HG02759 (cell line): ENCODE results near the gene TMEM161B.
"Not testable (repeated sequence)": the region's sequence is repeated elsewhere in the genome, so short reads cannot be mapped to it uniquely, and the experiment has no call there.

ENCODE experiments used
- ATAC-seq: cut with Tn5 transposase; IDR thresholded peaks from one replicate; pipeline ENCODE4 v1.9.1; 2021; ENCODE audit warnings: mild to moderate bottlenecking, moderate library complexity; ENCODE audit not compliant: unreplicated experiment

Gene TMEM161B

DNA sequence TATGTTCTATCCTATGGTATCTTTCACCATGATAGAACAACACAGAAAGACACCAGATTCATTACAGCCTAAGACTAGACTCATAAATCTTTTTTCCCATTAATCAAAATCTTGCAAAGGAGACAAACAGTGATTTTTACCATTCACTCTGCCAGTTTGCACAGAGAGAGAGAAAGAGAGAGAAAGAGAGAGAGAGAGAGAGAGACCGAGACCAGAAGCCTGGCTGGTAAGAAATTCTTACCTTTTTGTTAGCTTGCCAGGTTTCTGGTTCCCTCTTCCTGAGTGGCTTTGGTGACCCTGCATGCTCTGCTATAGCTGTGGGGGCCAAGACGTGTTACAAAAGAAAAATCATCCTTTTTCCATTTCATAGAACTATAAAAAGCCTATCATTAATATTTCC, 18.6 kb downstream of the TMEM161B start:
- ATAC-seq, result no peak

DNA sequence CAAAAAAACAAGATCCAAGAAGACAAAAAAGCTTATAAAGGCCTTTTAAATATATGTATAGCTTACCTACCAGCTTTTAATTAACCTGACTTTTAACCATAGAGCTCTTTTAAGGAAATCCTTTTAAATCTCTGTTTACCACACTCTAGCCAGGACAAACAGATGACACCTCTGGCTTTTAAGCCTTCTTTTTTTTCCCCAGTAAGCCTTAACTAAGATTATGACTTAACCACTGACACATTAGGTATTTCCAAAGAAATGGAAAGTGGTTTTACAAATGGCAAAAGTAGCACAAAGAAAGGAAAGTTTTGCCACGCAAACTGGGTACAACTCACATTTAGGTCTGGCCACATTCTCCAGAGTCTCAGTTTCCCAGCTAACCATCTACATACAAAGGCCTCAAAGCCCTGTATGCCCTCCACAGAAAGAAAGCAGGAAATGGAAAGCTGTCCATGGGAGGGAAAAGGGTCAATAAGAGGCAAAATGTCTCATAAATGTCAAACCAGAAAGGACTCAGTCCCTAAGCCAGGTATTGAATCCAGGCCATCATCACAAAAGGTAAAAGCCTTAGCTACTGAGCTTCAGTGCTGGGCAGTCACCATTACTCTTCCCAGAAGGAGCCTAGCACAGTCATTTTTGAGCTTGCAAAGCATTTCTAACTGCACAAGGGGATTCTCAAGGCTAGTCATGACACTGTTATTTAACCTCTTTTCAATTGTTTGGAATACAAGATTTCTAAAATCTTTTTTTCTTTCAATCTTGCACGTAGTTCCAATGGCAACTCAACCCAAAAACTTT, 19.7 kb downstream of the TMEM161B start:
- no peak for ATAC-seq

GRCh38 chr5:88248094-88248493, 20.6 kb downstream of the TMEM161B start:
- no peak for ATAC-seq

DNA sequence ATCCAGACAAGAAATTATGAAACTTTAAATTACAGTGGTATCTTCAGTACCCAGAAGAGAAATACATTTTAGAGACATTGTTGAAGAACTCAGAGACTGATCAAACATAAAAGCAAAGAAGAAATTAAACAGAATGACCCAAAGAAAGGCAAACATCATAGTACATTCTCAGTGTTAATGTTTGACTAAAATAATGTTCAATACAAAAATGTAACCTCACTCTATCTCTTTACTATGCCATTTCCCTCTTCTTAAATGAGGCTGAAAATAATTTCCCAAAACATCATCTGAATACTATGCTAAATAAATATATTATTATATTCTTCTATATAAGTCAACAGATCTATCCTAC, 22.8 kb downstream of the TMEM161B start:
- ATAC-seq, result no peak

DNA sequence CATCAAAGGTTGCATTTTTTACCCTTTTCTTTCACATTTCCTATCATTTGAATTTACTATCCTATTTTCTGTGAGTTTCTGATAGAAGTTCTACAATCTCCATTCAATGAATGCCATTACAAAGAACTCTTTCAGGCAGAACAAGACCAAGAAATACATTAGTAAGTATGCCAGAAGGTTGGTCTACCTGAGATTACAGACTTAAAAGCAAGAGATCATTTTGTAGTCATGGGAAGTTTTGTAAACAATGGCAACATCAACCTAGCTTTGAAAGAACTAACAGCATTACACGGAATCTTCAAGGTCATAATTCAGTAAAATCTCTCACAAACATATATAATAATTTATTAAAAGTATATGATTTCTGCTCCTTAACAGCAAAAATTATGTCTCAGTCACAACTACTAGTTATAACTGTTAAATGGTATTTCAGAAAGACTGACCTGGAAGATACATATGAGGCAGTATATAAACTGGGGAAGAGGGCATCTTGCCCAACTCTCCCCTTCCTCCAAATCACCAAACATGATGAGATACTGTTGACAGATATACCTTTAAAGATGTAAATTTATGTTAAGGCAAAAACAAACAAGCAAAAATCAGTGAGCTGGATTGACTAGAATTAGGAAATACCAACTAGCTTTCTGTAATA, 23.3 kb downstream of the TMEM161B start:
- no peak for ATAC-seq

DNA sequence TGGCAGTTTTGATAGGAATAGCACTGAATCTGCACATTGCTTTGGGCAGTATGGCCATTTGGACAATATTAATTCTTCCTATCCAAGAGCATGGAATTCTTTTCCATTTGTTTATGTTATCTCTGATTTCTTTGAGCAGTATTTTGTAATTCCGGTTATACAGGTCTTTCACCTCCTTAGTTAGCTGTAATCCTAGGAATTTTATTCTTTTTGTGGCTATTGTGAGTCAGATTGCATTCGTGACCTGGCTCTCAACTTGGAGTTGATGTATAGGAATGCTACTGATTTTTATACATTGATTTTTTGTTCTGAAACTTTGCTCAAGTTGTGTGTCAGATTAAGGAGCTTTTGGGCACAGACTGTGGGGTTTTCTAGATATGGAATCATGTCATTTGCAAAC, 24.0 kb downstream of the TMEM161B start:
- ATAC-seq, result no peak

DNA sequence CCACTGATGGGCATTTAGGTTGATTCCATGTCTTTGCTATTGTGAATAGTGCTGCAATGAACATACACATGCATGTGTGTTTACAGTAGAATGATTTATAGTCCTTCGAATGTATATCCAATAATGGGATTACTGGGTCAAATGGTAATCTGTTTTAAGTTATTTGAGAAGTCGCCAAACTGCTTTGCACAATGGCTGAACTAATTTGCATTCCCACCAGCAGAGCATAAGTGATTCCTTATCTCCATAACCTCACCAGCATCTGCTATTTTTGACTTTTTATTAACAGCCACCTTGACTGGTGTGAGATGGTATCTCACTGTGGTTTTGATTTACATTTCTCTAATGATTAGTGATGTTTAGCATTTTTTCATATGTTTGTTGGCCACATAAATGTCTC, 25.2 kb downstream of the TMEM161B start:
- ATAC-seq, result not testable (repeated sequence)

- no peak for ATAC-seq
Measured at GRCh38 chr5:88238732-88239131, 29.9 kb downstream of the TMEM161B start.

DNA sequence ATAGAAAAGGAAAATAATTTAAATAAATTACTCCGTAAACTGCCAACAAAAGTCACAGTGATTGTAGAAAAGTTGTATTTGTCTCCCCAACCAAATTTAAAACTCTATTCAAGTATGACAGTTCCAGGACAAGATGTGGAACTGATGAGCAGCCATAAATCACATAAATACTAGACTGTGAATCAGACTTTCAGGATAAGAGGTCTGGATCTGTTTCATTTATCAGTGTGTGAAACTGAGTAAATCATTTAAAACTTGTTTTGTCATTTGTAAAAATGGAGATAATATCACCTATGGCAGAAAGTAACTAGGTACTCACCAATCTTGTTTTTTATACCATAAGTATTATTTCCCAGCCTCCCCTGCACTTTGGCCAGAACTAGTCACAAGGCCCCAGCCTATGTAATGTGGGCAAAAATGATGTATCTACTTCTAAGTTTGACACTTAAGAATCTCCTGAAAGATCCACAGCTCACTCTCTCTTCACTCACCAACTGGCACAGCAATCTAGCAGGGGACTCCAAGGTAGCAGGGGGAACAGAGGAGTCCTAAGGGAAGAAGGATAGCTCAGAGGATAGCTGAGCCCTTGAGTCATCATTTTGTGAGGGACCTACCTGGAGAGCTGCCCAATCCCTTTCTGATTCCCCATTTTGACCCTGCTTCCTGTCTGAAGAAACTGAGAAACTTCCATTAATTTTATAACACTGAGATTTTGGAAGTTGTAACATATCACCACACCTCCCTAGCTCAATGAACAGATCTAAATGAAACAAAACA, 31.6 kb downstream of the TMEM161B start:
- ATAC-seq, result no peak

DNA sequence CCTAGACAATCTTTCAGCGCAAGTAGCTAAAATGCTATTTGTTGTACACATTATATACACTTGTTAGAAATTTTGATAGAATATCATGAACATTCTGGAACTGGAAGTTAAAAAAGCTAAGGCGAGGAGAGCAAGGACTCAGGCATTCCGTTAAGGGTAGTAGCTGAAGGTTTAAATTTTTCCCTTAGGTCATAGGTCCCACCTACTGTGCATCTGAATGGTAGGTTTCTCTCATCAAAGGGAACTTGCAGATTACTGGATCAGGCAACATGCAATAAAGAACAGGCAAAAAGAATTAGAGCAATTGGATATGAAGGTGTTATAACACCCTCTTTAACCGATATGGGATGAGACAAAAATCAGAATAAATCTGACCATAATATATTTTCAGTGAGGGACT, 32.8 kb downstream of the TMEM161B start:
- no peak for ATAC-seq

DNA sequence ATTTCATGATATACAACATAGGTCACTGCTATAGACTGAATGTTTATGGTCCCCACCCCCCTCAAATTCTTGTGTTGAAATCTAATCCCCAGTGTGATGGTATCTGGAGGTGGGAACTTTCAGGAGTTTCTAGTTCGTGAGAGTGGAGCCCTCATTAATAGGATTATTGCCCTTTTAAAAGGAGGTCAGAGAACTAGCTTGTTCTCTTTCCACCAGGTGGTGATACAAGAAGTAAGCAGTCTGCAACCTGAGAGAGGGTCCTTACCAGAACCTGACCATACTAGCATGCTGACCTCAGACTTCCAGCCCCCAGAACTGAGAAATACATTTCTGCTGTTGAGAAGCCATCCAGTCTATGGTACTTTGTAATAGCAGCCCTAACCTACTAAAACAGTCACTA, 33.3 kb downstream of the TMEM161B start:
- ATAC-seq, result no peak

DNA sequence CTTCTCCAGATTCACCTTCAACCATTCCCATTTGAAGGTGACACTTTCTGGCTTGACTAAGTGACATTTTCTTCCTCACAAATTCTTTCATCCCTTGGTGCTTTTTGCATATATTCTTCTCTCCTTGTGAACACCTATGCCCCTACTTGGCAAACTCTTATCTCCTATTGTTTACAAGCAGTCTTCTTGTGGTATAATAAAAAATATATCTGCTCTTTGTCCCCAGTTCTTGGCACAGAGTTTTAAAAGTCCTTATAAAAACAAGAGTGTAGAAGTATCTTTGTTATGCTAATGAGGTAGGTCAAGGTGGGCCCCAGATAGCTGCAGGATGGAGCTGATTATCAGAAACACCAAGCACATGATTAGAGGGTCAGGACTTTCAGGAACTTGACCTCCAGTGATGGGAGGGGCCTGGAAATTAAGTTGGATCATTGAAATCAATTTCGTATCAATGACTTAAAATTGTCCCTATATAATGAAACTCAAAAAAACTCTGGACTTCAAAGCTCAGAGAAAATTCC, 38.0 kb downstream of the TMEM161B start:
- no peak for ATAC-seq

GRCh38 chr5:88226881-88227450, 41.7 kb downstream of the TMEM161B start:
- peak; percentile 80 for ATAC-seq

- no peak for ATAC-seq
Measured at GRCh38 chr5:88214655-88215054, 54.0 kb downstream of the TMEM161B start.

GRCh38 chr5:88207575-88207974, 61.1 kb downstream of the TMEM161B start:
- no peak for ATAC-seq

DNA sequence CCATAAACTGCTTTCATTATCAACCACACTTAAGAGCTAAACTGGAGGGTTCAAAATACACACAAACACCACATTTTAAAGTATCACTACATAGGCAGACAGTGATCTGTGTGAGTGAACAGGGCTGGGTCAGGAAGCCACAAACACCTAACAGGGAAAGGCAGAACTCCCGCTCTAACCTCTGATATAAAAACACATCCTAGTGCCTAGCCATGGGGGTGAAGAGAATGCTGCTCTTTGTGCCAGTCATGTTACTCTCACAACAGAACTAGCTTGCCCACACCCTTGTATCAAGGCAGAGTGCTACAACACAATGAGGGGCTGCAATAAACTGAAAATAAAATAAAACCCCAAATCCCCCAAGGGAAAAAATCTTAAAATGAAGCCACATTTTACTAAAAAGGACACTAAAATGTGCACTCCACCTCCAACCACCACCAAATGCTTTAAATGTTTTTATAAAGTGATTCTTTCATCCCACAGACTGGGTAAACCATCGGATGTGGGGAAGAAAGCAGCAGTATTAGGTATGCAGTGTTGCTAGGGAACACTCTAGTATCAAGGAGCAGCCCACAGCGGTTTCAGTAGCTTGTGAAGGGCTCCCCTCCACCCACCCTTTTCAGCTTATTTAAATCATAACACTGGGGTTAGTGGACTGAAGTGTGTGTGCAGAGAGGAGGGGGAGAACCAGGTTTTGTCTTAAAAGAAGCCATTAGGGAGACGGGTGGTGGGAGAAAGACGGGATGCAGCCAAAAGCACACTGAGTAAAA, 64.5 kb downstream of the TMEM161B start:
- ATAC-seq, result peak; percentile 79

GRCh38 chr5:88195636-88196035, 73.0 kb downstream of the TMEM161B start:
- ATAC-seq, result no peak

DNA sequence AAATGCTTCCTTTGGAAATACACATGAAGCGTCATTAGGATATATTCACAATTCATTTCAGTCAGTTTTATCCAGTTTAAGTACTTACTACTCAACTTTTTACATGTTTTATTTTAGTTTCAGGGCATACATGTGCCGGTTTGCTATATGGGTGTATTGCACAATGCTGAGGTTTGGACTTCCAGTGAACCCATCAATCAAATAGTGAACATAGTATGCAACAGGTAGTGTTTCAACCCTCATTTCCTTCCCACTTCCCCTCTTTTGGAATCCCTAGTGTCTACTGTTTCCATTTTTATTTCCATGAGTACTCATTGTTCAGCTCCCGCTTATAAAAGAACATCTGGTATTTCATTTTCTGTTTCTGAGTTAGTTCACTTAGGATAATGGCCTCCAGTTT, 74.7 kb downstream of the TMEM161B start:
- no peak for ATAC-seq

- no peak for ATAC-seq
Measured at GRCh38 chr5:88190106-88190834, 78.4 kb downstream of the TMEM161B start.

DNA sequence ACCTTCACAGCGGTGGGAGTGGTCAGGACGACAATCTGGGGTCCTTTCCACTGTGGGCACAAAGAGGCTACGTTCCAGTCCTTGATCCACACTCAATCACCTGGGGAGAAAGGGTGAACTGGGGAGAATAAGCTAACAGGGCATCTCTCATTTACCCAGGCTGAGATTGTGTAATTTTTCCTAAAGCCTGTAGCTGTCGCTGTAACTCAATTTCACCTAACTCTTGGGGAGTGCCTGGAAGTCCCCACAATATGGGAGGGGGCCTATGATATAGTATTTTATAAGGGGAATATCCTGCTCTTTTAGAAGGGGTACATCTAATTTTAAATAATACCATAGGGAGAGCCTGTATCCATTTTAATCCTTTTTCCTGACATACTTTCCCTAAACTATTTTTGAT, 79.2 kb downstream of the TMEM161B start:
- ATAC-seq, result not testable (repeated sequence)
